HG02798 (cell line): Measurements from ENCODE around the gene IGFBP2.

Source experiments
- ATAC-seq: cut with Tn5 transposase; IDR thresholded peaks from one replicate; pipeline ENCODE4 v1.9.1; 2021; ENCODE audit warnings: mild to moderate bottlenecking; ENCODE audit not compliant: unreplicated experiment, poor library complexity

IGFBP2 gene

GRCh38 chr2:216615298-216616082 is 17.7 kb upstream of the IGFBP2 start:
- no peak for ATAC-seq

DNA sequence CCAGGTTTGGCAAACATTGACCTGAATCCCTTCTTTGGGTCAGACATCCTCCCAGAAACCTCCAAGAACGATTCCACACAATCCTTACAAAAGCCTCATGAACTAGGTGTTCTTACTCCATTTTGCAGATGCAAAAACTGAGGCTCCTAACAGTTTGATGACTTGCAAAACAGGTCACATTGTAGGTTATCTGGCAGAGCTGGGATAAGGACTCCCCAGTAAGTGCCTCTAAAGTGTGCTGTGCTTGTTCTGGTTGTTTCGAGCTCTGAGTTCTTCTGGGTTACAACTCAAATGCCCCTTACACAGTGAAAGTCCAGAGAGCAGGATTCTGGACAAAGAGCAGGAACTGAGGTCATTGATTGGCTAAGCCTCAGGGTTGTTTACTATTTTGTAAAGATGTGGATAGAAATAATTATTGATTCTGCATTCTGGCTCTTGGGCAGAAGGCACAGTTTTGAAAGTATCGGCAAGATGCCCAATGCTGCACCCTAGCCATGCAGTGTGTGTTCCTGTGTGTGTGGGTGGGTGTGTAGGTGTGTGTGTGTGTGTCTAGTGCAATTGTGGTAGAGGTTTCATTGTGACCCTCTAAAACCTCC is 17.0 kb upstream of the IGFBP2 start:
- ATAC-seq: no peak

GRCh38 chr2:216617159-216617815 is 15.9 kb upstream of the IGFBP2 start:
- ATAC-seq: no peak

GRCh38 chr2:216618785-216619184 is 14.4 kb upstream of the IGFBP2 start:
- ATAC-seq: no peak

DNA sequence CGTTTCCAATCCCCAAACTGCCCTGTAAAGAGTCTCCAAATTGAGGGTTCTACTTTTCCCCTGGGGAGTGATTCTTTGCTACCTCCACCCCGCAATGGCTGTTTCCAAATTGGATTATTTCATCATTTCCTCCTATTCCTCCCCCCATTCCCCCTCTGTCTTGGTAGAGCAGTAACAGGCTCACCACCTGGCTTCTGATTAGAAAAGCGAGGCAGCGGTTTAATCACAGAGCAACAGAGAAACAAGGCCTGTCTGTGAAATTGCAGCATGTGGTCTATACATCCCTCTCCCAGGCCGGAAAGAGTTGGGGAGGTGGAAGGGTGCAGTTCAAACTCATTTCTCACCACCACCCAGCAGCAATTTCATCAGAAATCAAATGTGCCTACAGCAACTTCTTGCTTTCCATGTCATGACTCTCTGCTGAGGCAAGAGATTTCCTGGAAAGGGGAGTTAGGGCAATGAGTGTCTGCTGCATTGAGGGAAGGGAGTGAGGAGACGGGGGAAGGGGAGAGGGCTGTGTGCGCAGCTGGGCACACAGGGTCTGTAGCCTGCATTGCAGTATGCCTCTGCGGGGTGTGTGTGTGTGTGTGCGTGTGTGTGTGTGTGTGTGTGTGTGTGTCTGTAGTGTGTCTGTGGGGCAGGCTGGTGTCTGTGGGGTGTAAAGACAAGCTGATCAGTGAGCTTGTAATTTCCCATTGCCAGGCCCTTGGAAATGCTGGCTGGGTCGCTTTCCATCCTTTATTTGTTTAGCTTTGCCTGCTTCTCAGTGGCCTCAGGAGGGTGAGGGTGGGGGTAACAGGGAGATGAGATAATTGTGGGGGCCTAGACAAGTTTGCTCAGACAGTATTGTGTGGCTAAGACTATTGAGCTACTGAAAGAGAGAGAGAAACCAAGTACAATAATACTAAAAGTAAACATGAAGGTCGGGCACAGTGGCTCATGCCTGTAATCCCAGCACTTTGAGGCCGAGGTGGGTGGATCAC is 13.5 kb upstream of the IGFBP2 start:
- ATAC-seq: no peak

- ATAC-seq: no peak
These were observed 12.4 kb upstream of the IGFBP2 start for GRCh38 chr2:216620786-216621185.

DNA sequence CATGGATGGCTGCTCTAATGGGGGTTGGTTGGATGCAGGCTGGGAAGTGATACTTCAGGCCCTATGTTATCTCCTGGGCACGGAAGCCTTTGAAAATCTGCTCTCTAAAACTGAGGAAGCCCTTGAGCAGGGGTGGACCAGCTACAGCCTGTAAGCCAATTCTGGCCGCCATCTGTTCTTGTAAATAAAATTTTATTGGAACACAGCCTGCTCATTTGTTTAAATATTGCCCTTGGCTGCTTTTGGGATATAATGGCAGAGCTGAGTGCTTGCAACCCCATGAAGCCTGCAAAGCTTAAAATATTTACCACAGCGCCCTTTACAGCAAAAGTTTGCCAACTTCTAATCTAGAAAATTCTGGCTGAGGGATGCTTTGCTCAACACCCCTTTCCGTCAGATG is 11.9 kb upstream of the IGFBP2 start:
- no peak for ATAC-seq

- ATAC-seq: no peak
These were observed 10.7 kb upstream of the IGFBP2 start for GRCh38 chr2:216622526-216622925.

- no peak for ATAC-seq
These were observed 9.0 kb upstream of the IGFBP2 start for GRCh38 chr2:216624251-216624650.

DNA sequence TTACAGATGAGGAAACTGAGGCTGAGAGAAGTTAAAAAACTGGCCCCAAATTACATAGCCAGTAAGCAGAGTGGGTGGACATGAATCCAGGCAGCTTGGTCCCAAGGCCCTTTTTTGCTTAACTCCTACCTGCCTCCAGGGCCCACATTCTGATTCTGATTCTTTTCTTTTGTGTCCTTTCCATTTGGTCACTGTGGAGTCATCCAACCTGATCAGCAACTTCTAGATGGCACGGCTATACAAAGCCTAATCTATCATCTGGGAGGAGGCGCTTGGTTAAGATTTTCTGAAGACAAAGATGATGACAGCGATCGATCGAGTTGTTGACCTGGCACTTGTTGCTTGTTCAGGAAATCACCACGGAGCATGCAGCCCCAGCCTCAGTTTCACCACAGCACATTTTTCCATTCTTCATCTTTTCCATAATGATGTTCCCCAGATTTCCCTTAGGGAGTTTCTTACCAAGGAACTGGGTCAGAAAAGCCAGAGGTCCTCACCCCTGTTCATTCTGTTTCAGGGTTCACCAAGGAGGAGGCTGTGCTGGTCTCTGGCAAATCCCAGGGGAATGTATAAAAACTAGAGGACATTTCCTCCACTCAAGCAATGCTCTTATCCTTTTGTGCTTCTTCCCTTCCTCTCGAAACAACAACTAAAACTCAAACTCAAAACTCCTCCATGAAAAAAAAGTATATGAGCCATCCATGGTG is 6.9 kb upstream of the IGFBP2 start:
- no peak for ATAC-seq

DNA sequence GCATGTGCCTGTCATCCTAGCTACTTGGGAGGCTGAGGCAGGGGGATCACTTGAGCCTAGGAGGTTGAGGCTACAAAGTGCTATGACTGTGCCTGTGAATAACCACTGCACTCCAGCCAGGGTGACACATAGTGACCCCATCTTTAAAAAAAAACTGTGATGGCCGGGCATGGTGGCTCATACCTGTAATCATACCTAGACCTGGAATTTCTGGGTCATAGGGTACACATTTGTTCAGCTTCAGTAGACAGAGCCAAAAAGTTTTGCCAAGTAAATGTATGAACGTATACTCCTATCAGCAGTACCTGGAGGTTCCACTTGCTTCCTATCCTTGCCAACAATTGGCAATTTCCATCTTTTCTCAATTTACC is 6.4 kb upstream of the IGFBP2 start:
- ATAC-seq: no peak

- no peak for ATAC-seq
These were observed 3.4 kb upstream of the IGFBP2 start for GRCh38 chr2:216629784-216630183.

DNA sequence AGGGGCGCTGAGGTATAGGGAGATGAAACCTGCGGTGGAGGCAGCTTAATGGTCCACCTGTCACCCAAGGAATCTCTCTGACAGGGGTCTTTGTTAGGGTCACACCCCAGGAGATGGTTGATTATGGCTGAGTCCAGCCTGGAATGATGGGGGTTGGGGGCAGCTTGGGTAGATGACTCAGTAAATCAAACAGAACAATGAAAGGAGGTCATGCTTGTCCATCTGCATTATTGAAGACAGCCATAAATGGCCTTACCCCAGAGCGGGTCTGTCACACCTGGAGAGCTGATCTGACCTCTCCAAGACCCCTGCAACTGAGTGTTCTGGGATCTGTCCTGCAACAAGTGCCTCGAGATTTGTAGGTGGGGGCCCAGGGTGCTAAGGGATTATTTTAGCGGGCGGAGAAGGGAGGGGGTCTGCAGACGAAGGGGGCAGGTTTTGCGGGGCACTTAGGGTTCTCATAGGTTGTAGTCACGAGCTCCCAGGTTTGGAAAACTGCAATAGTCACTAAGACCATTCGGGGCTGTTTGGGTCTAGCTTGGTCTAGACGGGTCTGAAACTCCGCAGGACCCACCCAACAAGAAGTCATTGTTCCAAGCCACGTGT is 771 bp upstream of the IGFBP2 start:
- ATAC-seq: no peak

- ATAC-seq: no peak
These were observed 573 bp downstream of the IGFBP2 start for GRCh38 chr2:216633616-216634369.

- no peak for ATAC-seq
These were observed 1.3 kb downstream of the IGFBP2 start for GRCh38 chr2:216634370-216635148.

DNA sequence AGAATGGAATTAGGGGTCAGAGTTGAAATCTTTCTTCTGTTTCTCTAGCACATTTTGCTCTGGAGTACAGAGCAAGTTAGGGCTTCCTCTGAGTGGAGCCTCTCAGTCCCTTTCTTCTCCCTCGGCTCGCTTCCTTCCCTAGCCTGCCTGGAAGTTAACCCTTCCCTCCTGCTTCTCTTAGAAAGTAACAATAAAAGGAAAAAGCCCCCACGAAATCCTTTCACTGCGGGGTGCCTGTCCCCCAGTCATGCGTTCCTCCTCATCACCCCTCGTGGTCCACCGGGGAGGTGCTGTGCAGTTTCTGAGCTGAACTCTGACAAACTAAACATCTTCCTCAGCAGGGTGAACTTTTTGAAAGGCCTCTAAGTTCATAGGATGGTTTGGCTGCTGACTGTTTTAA is 2.0 kb downstream of the IGFBP2 start:
- ATAC-seq: no peak

DNA sequence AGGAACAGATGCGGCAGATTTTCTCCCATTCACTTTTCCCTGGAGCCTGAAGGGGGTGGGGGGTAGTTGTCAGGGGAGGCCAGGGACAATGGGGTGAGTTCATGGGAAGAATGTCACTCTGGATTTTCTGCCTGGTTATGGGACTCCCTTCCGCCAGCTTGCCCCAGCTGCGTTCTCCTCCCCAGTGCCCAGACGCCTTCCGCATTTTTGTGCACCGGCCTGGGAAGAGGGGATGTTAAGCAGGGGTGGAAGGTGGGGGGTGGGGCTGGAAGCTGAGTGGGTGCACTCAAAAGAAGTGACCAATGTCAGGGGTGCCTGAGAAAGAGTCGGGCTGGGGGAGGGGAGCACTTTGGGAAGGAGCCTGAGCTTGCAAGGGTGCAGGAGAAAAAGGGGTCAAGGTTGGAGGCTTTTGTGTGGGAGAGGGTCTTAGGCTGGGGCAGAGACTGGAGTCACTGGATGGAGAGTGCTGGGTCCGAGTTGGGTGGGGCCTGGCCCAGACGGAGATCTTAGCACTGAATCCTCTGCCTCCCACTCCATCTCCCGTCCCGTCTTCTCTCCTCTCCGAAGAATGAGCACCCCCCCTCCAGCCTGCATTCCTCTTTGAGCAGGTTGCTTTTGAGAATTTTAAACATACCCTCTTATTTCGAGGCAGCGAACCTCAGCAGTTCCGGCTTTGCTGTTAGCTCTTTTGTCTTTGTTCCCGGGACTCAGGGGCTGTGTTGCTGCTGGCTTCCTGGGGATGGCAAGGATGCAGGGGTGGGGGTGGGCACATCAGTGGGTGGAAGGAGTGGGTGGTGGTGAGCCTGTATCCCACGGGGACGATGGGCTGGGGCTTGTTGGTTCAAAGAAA is 2.7 kb downstream of the IGFBP2 start:
- ATAC-seq: no peak
